Measurements from ENCODE around the gene HDAC7.

DNA sequence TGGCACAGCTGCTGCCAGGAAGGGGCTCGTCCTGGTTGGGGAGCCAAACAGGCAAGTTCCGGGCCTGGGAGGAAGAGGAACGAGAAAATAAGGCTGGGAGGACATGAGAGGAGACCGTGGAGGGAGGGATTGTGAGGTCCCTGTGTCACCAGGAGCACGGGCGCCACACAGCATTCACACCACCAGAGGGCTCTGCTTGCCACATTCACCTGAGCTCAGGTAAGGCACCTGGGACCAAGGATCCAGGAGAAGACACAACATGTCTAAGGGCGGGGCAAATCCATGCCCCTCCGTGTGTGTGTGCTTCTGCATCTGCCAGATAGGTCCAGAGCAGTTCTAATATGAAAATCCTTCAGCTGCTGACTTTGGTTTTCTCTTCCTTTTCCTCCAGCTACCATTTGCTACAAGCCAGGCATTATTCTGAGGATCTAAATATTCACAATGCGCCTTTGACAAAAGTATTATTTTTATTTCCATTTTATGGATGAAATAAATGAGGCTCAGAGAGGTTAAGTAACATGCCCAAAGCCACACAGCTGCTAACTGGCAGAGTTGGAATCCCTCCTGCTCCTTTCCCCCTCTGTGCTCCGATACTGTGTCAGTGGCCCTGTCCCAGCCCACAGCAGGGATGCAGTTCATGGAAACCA, 75.6 kb downstream of the HDAC7 start:
- TF ChIP-seq EZH2 (IDR thresholded peaks at IDR 0.05; ENCODE audit: low read length, missing control alignments): no peak
- TF ChIP-seq, protein P1, sequence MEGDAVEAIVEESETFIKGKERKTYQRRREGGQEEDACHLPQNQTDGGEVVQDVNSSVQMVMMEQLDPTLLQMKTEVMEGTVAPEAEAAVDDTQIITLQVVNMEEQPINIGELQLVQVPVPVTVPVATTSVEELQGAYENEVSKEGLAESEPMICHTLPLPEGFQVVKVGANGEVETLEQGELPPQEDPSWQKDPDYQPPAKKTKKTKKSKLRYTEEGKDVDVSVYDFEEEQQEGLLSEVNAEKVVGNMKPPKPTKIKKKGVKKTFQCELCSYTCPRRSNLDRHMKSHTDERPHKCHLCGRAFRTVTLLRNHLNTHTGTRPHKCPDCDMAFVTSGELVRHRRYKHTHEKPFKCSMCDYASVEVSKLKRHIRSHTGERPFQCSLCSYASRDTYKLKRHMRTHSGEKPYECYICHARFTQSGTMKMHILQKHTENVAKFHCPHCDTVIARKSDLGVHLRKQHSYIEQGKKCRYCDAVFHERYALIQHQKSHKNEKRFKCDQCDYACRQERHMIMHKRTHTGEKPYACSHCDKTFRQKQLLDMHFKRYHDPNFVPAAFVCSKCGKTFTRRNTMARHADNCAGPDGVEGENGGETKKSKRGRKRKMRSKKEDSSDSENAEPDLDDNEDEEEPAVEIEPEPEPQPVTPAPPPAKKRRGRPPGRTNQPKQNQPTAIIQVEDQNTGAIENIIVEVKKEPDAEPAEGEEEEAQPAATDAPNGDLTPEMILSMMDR (conservative IDR thresholded peaks at IDR 0.05 in 1 of 2, IDR thresholded peaks at IDR 0.05 in 1 of 2; ENCODE audit: low read depth in 1 of 2, low read length in 2 of 2): peak in 1 of 2 donors; percentile 27
